ENCODE measurements around the gene B4GAT1.

DNA sequence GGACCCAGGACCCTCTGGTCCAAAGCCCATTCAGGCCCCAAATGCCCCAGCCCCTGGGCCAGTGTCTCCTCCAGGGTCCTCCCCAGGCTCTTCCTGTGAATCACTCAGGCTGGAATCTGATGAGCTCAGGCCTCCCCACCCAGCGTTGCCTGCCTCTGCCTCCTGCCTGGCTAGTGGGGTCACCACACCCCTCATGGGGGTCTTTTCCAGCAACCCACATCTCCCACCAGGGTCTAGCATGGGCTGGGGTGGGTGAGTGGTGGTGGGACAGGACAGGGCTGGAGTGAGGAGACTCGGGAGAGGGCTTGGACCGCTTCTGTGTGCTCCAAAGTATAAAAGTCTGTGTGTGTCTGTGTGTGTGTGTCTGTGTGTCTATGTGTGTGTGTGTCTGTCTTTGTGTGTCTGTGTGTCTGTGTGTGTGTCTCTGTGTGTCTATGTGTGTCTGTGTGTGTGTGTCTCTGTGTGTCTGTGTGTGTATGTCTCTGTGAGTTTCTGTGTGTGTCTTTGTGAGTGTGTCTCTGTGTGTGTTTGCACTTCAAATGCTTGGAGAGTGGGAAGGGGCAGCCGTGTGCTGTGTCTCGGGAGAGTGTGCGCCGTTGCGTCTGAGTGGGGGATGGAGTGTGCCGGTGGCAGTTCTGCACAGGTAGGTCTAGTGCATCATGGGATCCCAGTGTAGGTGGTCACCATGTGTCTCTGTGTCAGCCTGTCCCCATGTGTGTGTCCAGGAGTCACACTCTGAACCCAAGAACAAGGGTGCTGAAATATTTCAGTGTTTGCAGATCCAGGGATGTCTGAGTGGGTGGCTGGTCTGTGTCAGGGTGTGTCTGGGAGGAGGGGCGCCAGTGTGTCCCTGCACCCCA is 20.0 kb downstream of the B4GAT1 start:
- TF ChIP-seq, protein P1, sequence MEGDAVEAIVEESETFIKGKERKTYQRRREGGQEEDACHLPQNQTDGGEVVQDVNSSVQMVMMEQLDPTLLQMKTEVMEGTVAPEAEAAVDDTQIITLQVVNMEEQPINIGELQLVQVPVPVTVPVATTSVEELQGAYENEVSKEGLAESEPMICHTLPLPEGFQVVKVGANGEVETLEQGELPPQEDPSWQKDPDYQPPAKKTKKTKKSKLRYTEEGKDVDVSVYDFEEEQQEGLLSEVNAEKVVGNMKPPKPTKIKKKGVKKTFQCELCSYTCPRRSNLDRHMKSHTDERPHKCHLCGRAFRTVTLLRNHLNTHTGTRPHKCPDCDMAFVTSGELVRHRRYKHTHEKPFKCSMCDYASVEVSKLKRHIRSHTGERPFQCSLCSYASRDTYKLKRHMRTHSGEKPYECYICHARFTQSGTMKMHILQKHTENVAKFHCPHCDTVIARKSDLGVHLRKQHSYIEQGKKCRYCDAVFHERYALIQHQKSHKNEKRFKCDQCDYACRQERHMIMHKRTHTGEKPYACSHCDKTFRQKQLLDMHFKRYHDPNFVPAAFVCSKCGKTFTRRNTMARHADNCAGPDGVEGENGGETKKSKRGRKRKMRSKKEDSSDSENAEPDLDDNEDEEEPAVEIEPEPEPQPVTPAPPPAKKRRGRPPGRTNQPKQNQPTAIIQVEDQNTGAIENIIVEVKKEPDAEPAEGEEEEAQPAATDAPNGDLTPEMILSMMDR (IDR thresholded peaks at IDR 0.05): no peak
- no peak for TF ChIP-seq EZH2 (IDR thresholded peaks at IDR 0.05; ENCODE audit: borderline replicate concordance, insufficient read depth, low read depth, low read length, poor library complexity, severe bottlenecking)
